DMS153 (cell line): Measurements from ENCODE around the gene FNIP1.
"Not testable (repeated sequence)": the region's sequence is repeated elsewhere in the genome, so short reads cannot be mapped to it uniquely, and the experiment has no call there.

Source experiments
- DNase-seq: peaks from one replicate; lab custom pipeline; 2025; lab: John Stamatoyannopoulos, UW

Gene FNIP1

GRCh38 chr5:131684051-131684450 lies 112.8 kb downstream of the FNIP1 start:
- DNase-seq = no peak

DNA sequence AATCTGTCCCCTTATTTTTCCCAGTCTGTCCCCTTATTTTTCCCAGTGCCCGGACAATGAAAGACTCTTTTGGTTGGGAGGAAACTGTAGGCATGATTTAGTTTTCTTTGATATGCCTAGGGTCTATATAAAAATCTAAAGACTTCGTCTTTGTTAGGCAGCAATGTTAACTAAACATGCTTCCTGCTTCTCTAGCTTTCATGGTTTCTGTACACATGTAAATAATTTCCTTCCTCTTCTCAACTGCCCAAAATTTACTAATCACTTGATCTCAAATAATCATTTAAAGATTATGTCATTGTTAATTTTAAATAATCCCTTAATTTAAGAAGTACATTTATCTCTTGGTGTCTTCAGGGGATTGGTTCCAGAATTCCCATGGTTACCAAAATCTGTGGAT lies 114.0 kb downstream of the FNIP1 start:
- DNase-seq = no peak

DNA sequence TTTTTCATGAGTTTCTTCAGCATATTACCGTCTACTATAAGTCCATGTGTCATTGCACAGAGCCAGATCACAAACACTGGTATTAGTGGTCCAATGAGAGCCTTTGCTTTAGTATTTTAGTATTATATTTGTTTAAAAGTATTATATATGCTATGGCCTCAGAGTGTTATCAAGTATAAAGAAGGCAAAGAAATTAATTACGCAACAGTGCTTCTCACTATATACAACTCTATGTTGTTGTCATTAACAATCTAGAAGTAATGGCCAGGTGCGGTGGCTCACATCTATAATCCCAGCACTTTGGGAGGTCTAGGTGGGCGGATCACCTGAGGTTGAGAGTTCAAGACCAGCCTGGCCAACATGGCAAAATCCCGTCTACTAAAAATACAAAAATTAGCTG lies 114.6 kb downstream of the FNIP1 start:
- DNase-seq = no peak

- no peak for DNase-seq
These were observed 116.9 kb downstream of the FNIP1 start for GRCh38 chr5:131679911-131680310.

- DNase-seq = not testable (repeated sequence)
These were observed 118.5 kb downstream of the FNIP1 start for GRCh38 chr5:131678273-131678672.

DNA sequence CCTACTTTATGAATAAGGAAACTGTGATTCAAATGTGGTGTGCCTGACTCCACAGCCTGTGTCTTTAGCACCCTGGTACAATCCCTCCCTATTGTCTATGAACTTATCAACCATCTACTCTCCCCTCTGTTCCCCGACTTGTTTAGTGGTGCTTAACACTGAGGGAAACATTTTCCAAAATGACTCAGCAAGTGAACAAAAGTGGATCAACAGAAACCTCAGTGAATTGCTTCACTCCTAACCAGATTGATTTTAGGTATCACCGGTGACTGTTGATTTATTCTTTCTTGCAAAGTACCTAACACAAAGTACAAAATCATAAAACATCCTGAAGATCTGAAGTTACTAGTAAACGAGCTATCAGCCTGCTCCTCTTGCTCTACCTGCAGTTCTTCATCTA lies 119.7 kb downstream of the FNIP1 start:
- DNase-seq = no peak

DNA sequence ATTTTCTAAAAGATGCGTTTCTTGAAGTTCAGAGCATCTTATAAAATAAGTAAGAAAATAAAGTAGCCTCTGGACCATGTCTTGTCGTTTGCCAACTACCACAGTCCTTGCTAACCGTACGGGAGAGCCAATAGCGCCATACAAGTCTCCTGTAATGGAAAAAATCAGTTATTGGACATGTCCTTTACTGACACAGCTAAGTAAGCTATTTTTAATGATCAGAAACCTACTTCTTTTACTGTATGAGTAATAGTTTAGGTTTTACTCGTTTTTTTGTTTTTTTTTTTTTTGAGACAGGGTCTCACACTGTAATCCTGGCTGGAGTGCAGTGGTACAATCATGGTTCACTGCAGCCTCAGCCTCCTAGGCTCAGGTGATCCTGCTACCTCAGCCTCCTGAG lies 124.0 kb downstream of the FNIP1 start:
- no peak for DNase-seq

DNA sequence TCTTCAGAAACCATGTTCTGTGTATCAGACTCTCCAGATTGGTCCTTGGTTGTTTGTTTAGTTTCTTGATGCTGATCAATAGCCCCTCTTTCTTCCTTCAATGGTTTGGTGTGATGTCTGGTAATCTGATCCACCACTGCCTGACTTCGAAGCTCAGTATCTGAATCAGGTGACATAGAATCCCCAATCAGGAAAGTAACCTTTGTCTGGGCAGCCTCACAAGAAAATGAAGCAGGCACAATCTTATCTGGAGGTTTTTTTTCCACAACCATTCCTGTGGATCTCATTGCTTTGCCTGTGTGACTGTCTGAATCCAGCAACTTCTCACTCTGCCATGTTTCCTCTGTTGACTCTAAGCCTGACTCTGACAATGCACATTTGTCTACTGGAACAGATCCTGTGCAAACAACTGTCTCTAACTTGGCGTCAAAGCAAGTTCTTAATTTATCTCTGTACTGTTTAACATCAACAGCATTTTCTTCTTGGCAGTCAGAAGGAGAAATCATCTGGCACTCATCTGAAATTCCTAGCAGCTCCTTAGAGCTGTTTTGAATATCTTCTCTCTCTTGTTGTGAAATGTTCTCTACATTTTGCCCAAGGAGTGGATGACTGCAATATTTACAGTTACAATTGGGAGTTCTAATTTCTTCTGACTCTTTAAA lies 124.7 kb downstream of the FNIP1 start:
- DNase-seq = no peak

GRCh38 chr5:131671409-131671808 lies 125.4 kb downstream of the FNIP1 start:
- DNase-seq = no peak

- DNase-seq = no peak
These were observed 131.9 kb downstream of the FNIP1 start for GRCh38 chr5:131664929-131665328.

GRCh38 chr5:131661933-131662332 lies 134.9 kb downstream of the FNIP1 start:
- DNase-seq = no peak

GRCh38 chr5:131659841-131660240 lies 137.0 kb downstream of the FNIP1 start:
- DNase-seq = no peak

DNA sequence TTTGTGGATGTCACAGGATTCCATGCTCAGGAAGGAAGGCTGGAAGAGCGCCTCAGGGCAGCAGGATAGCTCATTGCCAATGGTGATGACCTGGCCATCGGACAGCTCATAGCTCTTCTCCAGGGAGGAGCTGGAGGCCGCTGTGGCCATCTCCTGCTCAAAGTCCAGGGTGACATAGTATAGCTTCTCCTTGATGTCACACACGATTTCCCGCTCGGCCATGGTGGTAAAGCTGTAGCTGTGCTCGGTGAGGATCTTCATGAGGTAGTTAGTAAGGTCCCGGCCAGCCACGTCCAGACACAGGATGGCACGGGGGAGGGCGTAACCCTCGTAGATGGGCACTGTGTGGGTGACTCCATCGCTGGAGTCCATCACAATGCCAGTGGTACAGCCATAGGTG lies 137.5 kb downstream of the FNIP1 start:
- no peak for DNase-seq

DNA sequence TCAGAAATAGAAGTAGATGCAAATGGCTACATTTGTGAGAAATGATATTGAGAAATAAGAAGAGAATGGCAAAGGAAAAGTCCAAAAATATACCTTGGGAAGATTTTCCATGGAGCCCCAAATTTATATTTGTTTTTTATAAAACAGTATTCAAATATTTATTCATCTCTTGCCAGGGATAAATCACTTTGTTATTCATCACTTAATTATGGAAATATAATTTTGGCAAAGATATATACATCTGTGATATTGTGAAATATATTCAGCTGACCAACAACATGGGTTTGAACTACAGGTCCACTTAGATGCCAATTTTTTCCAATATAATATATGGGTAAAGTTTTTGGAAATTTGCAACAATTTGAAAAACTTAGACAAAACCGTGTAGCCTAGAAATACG lies 142.0 kb downstream of the FNIP1 start:
- no peak for DNase-seq

- no peak for DNase-seq
These were observed 142.5 kb downstream of the FNIP1 start for GRCh38 chr5:131654309-131654708.

- no peak for DNase-seq
These were observed 147.7 kb downstream of the FNIP1 start for GRCh38 chr5:131649161-131649560.

DNA sequence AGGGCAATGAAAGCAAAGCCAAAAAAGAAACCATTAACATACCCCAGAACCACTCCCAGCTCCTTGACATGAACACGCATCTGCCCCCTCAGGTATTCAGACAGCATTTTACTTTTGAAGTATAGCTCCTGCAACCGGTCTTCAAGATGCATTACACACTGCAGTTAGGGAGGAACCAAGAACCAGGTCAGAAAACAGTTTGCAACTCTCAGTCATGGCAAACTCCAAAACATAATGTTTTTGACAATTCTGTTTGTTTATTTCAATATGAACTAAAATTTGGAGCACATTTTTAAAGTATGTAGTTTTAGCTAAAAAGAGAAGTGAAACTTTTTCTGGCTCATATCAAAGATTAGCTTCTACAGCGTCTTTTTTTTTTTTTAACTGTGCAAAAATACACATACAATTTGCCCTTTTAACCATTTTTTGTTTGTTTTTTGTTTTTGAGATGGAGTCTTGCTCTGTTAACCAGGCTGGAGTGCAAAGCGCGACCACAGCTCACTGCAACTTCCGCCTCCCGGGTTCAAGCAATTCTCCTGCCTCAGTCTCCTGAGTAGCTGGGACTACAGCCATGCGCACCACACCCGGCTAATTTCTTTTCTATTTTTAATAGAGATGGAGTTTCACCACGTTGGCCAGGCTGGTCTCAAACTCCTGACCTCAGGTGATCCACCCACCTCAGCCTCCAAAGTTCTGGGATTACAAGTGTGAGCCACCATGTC lies 149.6 kb downstream of the FNIP1 start:
- DNase-seq = no peak

GRCh38 chr5:131644822-131645221 lies 152.0 kb downstream of the FNIP1 start:
- DNase-seq = no peak

DNA sequence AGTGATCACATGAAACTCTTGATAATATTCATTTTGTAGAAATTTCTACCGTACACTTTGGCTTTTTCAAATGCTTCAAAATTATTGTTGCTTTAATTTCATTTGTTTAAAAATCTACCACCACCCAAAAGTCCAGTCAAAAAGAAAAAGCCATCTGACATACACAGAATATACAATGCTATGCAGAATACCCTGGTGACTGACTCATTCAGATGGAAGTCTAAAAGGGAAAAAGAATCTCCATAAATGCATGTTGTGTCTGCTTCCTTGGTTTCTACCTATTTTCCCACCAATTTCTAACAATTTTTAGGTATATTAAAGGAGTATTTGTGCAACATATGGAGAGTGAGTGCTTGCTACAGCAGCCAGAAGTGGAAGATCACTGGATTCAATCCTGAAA lies 152.4 kb downstream of the FNIP1 start:
- DNase-seq = no peak

DNA sequence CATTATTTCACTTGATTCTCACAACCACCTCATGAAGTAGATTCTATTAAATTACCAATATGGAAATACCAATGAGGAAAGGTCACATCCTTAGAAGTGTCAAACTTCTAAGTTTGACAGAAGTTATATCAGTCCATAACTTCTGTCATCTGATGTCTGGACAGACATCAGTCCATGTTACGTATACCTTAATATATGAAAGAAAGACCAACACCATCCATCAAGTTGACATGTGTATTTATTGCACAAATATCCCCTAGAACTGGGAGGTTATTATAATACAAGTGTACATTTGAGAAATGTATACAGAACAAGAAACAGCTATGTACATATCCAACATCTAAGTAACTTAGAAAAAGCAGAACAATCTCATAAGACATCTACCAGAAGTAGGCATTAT lies 155.3 kb downstream of the FNIP1 start:
- no peak for DNase-seq

DNA sequence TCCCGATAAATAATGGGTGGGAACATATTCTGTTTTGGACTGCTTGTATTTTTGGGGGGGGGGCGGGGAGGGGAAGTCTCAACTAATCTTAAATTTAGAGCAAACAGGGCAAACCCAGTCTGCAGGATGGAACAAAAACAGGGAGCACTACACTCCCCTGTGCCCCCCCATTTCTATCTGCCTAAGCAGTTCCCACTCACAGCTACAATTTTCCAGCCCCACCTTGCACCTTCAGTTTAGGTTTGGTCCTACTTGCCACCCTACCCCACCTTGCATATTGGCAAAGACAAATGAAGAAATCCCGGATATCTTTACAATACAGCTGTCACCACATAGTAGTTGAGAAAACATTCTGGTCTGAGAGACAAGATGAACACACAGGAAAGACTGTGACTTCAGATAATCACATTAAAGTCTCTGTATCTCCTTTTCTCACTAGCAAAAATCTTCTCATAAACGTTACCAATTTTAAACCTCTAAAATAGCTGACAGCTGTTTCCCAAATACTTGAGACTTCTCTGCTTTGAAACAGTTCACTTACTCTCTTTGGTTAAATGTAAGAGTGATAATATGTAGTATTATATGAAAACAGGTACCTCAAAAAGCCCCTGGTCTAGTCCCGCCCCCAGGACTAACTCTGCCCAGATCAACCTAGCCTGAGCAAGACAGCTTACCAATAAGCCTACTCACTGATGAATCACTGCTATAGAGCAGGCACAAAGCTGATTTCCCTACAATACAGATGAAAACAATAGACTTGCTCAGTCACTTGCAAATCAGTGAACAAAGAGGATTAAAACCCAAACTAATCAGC lies 156.6 kb downstream of the FNIP1 start:
- DNase-seq = no peak

DNA sequence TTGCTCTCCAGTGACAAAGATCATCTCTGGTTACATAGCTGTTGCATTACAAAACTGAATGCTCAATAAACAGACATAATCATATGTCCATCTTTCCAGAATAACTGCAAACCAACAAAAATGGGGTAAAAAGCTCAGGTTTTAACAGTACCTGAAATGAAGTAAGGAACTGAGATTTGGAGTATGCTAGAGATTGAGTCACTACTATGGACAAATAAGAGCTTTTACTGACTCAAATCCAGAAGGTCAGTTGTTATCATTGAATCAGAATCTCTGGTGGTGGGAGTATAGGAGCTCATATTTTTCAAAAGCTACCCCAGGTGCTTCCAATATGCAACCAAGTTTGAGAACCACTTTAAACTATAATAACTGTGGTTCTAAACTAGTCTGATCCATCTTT lies 157.7 kb downstream of the FNIP1 start:
- DNase-seq = no peak

DNA sequence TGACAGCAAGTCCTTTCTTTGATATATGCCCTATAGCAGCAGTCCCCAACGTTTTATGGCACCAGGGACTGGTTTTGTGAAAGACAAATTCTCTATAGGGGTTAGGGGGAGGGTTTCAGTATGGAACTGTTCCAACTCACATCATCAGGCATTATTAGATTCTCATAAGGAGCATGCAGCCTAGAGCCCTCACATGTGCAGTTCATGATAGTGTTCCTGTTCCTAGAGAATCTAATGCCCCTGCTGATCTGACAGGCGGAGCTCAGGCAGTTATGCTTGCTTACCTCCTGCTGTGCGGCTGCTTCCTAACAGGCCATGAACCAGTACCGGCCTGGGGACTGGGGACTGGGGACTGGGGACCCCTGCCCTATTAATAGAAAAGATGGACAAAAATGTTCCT lies 159.1 kb downstream of the FNIP1 start:
- no peak for DNase-seq
